ENCODE measurements around the gene TSHZ1.

TSHZ1 gene

GRCh38 chr18:75249672-75250470, 39.3 kb downstream of the TSHZ1 start:
- no peak overlapping the region for H3K4me3 Mint-ChIP-seq
- TF ChIP-seq CTCF (IDR thresholded peaks at IDR 0.05), result no peak
- no peaks in the 10 kb centered on the region for H3K36me3 Mint-ChIP-seq (ENCODE audit: low read depth)
- DNase-seq, result no peak
- H3K27me3 Mint-ChIP-seq (ENCODE audit: low read depth, poor library complexity), result no peaks in the 10 kb centered on the region
- H3K9me3 Mint-ChIP-seq, result no peaks in the 10 kb centered on the region
- peaks cover 89% of the 10 kb centered on the region for H3K4me1 Mint-ChIP-seq
- H3K27ac Mint-ChIP-seq, result peak overlapping the region; percentile 48

- Mint-ChIP-seq H3K27ac (no peak overlapping the region), H3K9me3 (no peaks in the 10 kb centered on the region), H3K4me1 (peaks cover 89% of the 10 kb centered on the region), H3K27me3 (ENCODE audit: low read depth, poor library complexity) (no peaks in the 10 kb centered on the region), H3K4me3 (no peak overlapping the region), H3K36me3 (ENCODE audit: low read depth) (no peaks in the 10 kb centered on the region)
- DNase-seq, result no peak
- no peak for TF ChIP-seq CTCF (IDR thresholded peaks at IDR 0.05)
These were observed 39.8 kb downstream of the TSHZ1 start for GRCh38 chr18:75250471-75250821.

GRCh38 chr18:75251466-75251865, 40.9 kb downstream of the TSHZ1 start:
- Mint-ChIP-seq H3K9me3 (no peaks in the 10 kb centered on the region), H3K36me3 (ENCODE audit: low read depth) (no peaks in the 10 kb centered on the region), H3K27ac (no peak overlapping the region), H3K27me3 (ENCODE audit: low read depth, poor library complexity) (no peaks in the 10 kb centered on the region), H3K4me1 (peaks cover 78% of the 10 kb centered on the region), H3K4me3 (no peak overlapping the region)
- TF ChIP-seq CTCF (IDR thresholded peaks at IDR 0.05), result no peak
- no peak for DNase-seq

- no peaks in the 10 kb centered on the region for H3K27me3 Mint-ChIP-seq (ENCODE audit: low read depth, poor library complexity)
- no peak for TF ChIP-seq CTCF (IDR thresholded peaks at IDR 0.05)
- no peaks in the 10 kb centered on the region for H3K36me3 Mint-ChIP-seq (ENCODE audit: low read depth)
- H3K27ac Mint-ChIP-seq, result no peak overlapping the region
- no peaks in the 10 kb centered on the region for H3K9me3 Mint-ChIP-seq
- no peak for DNase-seq
- H3K4me1 Mint-ChIP-seq, result peaks cover 77% of the 10 kb centered on the region
- H3K4me3 Mint-ChIP-seq, result no peak overlapping the region
These were observed 41.5 kb downstream of the TSHZ1 start for GRCh38 chr18:75252136-75252535.

GRCh38 chr18:75253043-75253442, 42.4 kb downstream of the TSHZ1 start:
- H3K4me1 Mint-ChIP-seq, result peaks cover 77% of the 10 kb centered on the region
- no peak for TF ChIP-seq CTCF (IDR thresholded peaks at IDR 0.05)
- DNase-seq, result no peak
- H3K27ac Mint-ChIP-seq, result peak overlapping the region; percentile 96
- no peaks in the 10 kb centered on the region for H3K9me3 Mint-ChIP-seq
- no peaks in the 10 kb centered on the region for H3K27me3 Mint-ChIP-seq (ENCODE audit: low read depth, poor library complexity)
- H3K36me3 Mint-ChIP-seq (ENCODE audit: low read depth), result no peaks in the 10 kb centered on the region
- no peak overlapping the region for H3K4me3 Mint-ChIP-seq

- DNase-seq, result no peak
- Mint-ChIP-seq H3K4me1 (peaks cover 72% of the 10 kb centered on the region), H3K27ac (peak overlapping the region; percentile 96), H3K36me3 (ENCODE audit: low read depth) (no peaks in the 10 kb centered on the region), H3K9me3 (no peaks in the 10 kb centered on the region), H3K27me3 (ENCODE audit: low read depth, poor library complexity) (no peaks in the 10 kb centered on the region), H3K4me3 (no peak overlapping the region)
- no peak for TF ChIP-seq CTCF (IDR thresholded peaks at IDR 0.05)
These were observed 43.2 kb downstream of the TSHZ1 start for GRCh38 chr18:75253784-75254183.
